Measurements from ENCODE around the gene SGTB. TPM values are rescaled to one million over a fixed set of nuclear protein-coding genes. Genes with fewer than 3 reads are reported as not detected.

Gene SGTB, protein sequence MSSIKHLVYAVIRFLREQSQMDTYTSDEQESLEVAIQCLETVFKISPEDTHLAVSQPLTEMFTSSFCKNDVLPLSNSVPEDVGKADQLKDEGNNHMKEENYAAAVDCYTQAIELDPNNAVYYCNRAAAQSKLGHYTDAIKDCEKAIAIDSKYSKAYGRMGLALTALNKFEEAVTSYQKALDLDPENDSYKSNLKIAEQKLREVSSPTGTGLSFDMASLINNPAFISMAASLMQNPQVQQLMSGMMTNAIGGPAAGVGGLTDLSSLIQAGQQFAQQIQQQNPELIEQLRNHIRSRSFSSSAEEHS
- 8.3 TPM for total RNA-seq

DNA sequence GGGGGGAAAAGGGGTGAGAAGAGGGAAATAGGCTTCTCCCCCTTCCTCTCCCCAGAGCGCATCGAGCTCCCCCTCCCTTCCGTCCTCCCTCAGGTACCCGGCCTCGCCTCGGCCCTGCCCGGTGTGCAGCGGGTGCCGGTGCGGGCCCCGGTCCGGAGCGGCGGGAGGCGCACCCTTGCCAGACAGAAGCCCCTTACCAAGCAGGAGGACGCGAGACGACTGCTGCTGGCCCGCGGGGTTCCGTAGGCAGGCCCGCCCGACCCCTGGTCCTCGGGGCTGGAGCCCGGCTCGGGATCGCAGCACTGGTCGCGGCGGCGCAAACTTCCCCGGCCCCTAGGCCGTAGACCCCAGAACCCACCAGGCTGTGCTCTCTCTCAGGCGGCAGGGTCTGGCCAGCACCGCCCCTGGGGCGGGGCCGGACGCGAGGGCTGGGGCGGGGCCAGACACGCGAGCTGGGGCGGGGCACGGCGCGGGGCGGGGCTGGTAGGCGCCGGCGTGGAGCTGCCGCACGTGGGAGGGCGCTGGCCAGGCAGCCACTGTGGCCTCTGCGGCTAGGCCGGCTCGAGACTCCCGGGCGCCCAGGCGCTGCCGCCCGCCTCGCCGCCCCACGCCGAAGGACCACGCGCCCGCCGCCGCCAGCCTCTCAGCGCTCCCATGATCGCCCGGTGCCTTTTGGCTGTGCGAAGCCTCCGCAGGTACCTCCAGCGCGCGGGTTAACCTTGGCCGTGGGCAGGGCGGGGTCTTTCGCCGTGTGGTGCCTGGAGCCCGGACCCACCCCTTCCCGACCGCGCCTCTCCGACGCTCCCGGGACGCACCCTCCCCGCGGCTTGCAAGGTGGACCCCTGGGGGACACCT is at the start of gene SGTB, which contains the start of gene NLN:
Gene SGTB, minus strand, starts transcription at position 390 of the 855 bp plus-strand sequence. CDS start 1,302 bp downstream, outside the sequence.
Gene NLN, plus strand, starts transcription at position 486 of the 855 bp plus-strand sequence. Its CDS starts 169 bp downstream, at position 655.
- peak; percentile 94 for DNase-seq

DNA sequence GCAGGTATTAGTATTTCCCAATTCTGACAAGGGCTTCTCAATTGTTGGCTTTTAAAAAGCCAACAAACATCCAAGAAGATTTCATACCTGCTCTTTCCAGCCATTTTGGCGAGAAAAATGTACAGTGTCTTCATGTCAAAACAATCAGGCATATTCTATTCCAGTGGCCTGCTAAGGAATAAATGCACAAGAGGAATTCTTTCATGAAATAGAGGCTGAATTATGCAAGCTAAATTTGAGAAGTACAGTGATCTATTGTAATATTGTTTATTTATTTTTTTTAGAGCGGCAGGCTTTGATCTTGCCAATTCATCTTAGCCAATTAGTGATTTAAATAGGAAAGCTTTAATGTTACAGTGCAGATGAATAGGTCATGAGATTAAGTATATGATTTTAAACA is 49.4 kb upstream of the SGTB start:
- peak; percentile 2 for DNase-seq

GRCh38 chr5:65769539-65769938 is 47.6 kb upstream of the SGTB start:
- no peak for DNase-seq

DNA sequence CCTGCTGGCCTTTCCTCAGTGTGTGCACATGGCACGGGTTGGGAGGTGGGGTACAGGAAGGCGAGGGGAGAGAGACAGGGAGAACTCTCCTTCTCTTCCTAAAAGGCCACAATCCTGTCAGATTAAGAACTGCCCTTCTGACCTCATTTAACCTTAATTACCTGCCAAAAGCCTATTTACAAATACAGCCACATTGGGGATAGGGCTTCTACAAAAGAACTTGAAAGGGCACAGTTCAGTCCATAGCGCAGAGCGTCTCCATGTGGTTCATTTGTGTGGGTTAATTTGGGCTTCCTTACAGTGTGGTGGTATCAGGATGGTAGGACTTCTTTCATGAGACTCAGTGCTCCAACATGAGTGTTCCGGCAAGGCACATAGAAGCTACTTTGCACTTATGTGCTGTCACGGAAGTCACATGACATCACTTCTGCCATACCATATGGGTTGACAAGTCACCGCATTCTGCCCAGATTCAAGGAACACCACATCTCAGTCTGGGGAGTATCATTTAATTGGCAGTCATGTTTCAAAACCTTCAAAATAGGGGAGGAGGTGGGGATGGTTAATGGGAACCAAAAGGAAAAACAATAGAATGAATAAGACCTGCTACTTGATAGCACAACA is 46.9 kb upstream of the SGTB start:
- DNase-seq: no peak

- no peak for DNase-seq
Measured at GRCh38 chr5:65767565-65767964, 45.7 kb upstream of the SGTB start.

DNA sequence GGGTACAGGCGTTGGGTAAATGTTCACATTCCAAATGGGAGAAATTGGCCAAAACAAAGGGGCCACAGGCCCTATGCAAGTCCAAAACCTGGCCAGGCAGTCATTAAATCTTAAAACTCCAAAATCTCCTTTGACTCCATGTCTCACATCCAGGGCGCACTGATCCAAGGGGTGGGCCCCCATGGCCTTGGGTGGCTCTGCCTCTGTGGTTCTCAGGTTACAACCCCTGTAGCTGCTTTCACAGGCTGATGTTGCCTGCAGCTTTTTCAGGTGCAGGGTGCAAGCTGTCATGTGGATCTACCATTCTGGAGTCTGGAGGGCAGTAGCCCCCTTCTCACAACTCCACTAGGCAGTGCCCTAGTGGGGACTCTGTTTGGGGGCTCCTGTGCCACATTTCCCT is 44.9 kb upstream of the SGTB start:
- no peak for DNase-seq

DNA sequence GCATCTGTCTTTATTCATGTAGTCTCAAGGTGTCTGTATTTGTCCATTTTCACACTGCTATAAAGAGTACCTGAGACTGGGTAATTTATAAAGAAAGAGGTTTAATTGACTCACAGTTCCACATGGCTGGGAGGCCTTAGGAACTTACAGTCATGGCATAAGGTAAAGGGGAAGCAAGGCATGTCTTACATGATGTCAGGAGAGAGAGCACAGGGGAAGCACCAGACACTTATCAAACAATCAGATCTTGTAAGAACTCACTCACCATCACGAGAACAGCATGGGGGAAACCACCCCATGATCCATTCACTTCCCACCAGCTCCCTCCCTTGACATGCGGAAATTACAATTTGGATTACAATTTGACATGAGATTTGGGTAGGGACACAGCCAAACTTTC is 44.3 kb upstream of the SGTB start:
- no peak for DNase-seq

GRCh38 chr5:65765582-65765981 is 43.7 kb upstream of the SGTB start:
- no peak for DNase-seq

- DNase-seq: no peak
Measured at GRCh38 chr5:65762234-65762633, 40.3 kb upstream of the SGTB start.

- no peak for DNase-seq
Measured at GRCh38 chr5:65760504-65761275, 38.8 kb upstream of the SGTB start.

DNA sequence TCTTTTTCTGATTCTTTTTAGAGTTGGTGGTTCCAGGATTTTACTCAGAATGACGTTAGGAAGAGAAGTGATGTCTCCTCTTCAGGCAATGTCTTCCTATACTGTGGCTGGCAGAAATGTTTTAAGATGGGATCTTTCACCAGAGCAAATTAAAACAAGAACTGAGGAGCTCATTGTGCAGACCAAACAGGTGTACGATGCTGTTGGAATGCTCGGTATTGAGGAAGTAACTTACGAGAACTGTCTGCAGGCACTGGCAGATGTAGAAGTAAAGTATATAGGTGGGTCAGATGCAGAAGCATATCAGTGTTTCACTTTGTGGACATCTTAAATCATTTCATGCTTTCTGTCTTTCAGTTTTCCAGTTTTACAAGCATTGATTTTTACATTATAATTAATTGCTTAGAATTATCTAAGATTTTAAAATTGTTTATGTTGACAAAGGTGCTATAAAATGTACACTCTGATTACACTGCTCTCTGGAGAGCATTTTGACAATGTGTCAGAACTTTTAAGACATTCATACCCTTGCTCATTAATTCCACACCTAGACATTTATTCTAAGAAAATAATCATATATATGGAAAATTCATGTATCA is 36.7 kb upstream of the SGTB start:
- DNase-seq: no peak

DNA sequence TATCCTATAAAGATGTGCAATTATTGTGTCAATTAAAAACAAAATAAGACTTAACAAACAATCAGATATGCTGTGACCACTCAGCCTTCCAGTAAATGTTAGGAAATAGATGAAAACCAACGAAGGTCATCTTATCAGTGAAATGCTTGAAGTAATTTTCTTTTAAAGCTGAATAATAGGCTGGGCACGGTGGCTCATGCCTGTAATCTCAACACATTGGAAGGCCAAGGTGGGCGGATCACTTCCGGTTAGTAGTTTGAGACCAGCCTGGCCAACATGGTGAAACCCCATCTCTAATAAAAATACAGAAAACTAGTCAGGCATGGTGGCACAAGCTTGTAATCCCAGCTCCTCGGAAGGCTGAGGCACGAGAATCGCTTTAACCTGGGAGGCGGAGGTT is 31.3 kb upstream of the SGTB start:
- no peak for DNase-seq

DNA sequence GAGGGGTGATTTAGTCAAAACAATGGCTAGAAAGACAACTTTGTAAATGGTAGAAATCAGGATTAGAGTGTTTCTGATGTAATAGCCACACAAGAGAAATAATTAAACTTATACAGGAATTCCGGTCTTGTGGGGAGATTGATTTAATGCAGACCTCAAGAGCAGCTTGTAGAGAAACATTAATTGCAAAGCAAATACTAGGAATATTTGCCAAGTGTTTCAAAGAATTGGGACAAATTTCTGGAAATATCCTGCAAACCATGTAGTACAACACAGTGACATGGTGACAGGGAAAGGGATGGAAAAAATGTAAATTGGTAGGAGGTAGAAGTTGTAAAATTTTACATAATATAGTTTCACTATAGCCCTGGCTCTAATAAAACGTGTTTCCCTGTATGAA is 29.0 kb upstream of the SGTB start:
- no peak for DNase-seq

- no peak for DNase-seq
Measured at GRCh38 chr5:65749956-65750355, 28.0 kb upstream of the SGTB start.

- DNase-seq: no peak
Measured at GRCh38 chr5:65749221-65749844, 27.4 kb upstream of the SGTB start.

- DNase-seq: peak; percentile 49
Measured at GRCh38 chr5:65742565-65743231, 20.8 kb upstream of the SGTB start.

DNA sequence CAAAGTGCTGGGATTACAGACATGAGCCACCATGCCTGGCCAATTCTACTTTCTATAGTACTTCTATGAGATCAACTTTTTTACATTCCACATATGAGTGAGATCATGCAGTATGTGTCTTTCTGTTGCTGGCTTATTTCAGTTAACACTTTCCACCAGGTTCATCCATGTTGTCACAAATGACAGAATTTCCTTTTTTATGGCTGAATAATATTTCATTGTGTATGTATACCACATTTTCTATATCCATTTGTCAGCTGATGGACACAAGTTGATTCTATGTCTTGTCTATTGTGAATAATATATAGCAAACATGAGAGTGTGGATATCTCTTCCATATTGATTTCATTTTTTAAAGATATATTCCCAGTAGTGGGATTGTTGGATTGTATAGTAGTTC is 17.3 kb upstream of the SGTB start:
- no peak for DNase-seq

DNA sequence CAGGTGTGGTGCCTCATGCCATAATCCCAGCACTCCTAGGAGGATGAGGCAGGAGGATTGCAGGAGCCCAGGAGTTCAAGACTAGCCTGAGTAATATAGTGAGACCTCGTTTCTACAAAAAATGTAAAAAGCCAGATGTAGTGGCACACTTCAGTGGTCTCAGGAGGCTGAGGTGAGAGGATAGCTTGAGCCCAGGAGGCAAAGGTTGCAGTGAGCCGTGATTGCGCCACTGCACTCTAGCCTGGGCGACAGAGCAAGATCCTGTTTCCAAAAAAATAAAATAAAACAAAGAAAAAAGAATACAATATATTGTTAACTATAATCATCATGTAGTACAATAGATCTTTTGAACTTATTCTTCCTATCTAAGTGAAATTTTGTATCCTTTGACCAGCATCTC is 16.4 kb upstream of the SGTB start:
- no peak for DNase-seq

DNA sequence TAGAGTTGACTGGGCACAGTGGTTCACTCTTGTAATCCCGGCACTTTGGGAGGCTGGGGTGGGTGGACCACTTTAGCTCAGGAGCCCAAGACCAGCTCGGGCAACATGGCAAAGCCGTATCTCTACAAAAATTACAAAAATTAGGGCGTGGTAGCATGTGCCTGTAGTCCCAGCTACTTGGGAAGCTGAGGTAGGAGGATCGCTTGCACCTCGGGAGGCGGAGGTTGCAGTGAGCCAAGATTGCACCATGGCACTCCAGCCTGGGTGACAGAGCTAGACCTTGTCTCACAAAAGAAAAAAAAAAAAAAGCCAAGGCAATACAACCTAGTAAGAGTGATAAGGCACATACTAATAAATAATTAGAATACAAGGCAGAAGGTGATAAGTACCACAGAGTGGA is 15.9 kb upstream of the SGTB start:
- no peak for DNase-seq

- DNase-seq: no peak
Measured at GRCh38 chr5:65736011-65736410, 14.1 kb upstream of the SGTB start.

- no peak for DNase-seq
Measured at GRCh38 chr5:65734921-65735320, 13.0 kb upstream of the SGTB start.

Measured in tongue (tissue), 2 donors.